ENCODE measurements around the gene MARVELD1. TPM values are rescaled to one million over a fixed set of nuclear protein-coding genes. Genes with fewer than 3 reads are reported as not detected.

MARVELD1 gene
- total RNA-seq, 2 experiments from 2014 or later: 0.13 TPM; not detected in 1

DNA sequence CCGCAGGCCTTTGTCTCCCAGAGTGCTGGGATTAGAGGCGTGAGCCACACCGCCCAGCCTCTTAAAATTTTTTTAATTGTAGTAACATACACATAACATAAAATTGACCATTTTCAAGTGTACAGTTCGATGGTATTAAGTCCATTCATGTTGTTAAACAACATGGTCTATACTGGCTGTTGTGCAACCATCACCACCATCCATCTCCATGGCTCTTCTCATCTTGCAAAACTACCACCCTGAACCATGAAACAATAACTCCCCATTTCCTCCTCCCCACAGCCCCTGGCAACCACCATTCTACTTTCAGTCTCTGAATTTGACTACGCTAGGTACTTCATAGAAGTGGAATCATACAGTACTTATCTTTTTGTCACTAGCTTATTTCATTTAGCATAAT is 15.5 kb downstream of the MARVELD1 start:
- no peaks in the 10 kb centered on the region for H3K79me2 ChIP-seq (ENCODE audit: insufficient read depth, low read depth, low read length)
- TF ChIP-seq, protein P1, sequence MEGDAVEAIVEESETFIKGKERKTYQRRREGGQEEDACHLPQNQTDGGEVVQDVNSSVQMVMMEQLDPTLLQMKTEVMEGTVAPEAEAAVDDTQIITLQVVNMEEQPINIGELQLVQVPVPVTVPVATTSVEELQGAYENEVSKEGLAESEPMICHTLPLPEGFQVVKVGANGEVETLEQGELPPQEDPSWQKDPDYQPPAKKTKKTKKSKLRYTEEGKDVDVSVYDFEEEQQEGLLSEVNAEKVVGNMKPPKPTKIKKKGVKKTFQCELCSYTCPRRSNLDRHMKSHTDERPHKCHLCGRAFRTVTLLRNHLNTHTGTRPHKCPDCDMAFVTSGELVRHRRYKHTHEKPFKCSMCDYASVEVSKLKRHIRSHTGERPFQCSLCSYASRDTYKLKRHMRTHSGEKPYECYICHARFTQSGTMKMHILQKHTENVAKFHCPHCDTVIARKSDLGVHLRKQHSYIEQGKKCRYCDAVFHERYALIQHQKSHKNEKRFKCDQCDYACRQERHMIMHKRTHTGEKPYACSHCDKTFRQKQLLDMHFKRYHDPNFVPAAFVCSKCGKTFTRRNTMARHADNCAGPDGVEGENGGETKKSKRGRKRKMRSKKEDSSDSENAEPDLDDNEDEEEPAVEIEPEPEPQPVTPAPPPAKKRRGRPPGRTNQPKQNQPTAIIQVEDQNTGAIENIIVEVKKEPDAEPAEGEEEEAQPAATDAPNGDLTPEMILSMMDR (conservative IDR thresholded peaks at IDR 0.05; ENCODE audit: low read length): no peak
- no peak for TF ChIP-seq EZH2phosphoT487 (IDR thresholded peaks at IDR 0.05; ENCODE audit: borderline replicate concordance, low read depth, low read length)
- no peak for DNase-seq (ENCODE audit: low spot score)
- no peak overlapping the region for H3K27ac ChIP-seq (ENCODE audit: low read depth, low read length, poor library complexity, severe bottlenecking)
- intact Hi-C loops (cut with micrococcal nuclease; ENCODE audit: unreplicated experiment): no loop called here
- ChIA-PET CTCF (ENCODE audit: unreplicated experiment) (no interaction called here), POLR2A (interaction anchor here (0.7 kb wide), 1 partner anchor 18 kb away, joined by 3 read pairs; no protein-coding TSS in a partner anchor)
- no peak overlapping the region for H3K4me3 ChIP-seq (ENCODE audit: low read depth, low read length, poor library complexity, severe bottlenecking)
- no peak overlapping the region for H2AFZ ChIP-seq (ENCODE audit: low read length)
- no peaks in the 10 kb centered on the region for H4K20me1 ChIP-seq (ENCODE audit: insufficient read depth, low read length)
- no peaks in the 10 kb centered on the region for H3K9me2 ChIP-seq (ENCODE audit: insufficient read depth, low read length)
- no peak overlapping the region for H3K4me2 ChIP-seq (ENCODE audit: low read length)
- no peaks in the 10 kb centered on the region for H3K4me1 ChIP-seq (ENCODE audit: insufficient read depth, low read length, poor library complexity, severe bottlenecking)
- H3K36me3 ChIP-seq (ENCODE audit: insufficient read depth, low read length): no peaks in the 10 kb centered on the region
- H3K9me3 ChIP-seq (ENCODE audit: low read length): no peaks in the 10 kb centered on the region
- BruUV-seq (replicated peaks): no TSS peak

GRCh38 chr10:97731346-97732051 is 18.0 kb downstream of the MARVELD1 start:
- Histone ChIP-seq H3K9me3 (ENCODE audit: low read length) (no peaks in the 10 kb centered on the region), H3K9me2 (ENCODE audit: insufficient read depth, low read length) (no peaks in the 10 kb centered on the region), H3K36me3 (ENCODE audit: insufficient read depth, low read length) (no peaks in the 10 kb centered on the region), H3K4me3 (ENCODE audit: low read depth, low read length, poor library complexity, severe bottlenecking) (no peak overlapping the region), H3K79me2 (ENCODE audit: insufficient read depth, low read depth, low read length) (no peaks in the 10 kb centered on the region), H3K27ac (ENCODE audit: low read depth, low read length, poor library complexity, severe bottlenecking) (no peak overlapping the region), H3K4me1 (ENCODE audit: insufficient read depth, low read length, poor library complexity, severe bottlenecking) (peaks cover 9% of the 10 kb centered on the region), H2AFZ (ENCODE audit: low read length) (0 out of 2 replicates have a peak overlapping the region, but pooled peaks have one; percentile 23), H4K20me1 (ENCODE audit: insufficient read depth, low read length) (no peaks in the 10 kb centered on the region), H3K4me2 (ENCODE audit: low read length) (no peak overlapping the region)
- intact Hi-C loops (cut with micrococcal nuclease; ENCODE audit: unreplicated experiment): loop anchor here (1.0 to 5.0 kb wide), 4 partner anchors 22 to 159 kb away; partner anchors contain the start of genes ANKRD2 and AVPI1
- POLR2A ChIA-PET: no interaction called here
- DNase-seq (ENCODE audit: low spot score): peak; percentile 67
- CTCF ChIA-PET (ENCODE audit: unreplicated experiment): interaction anchor here (0.6 to 0.9 kb wide), 2 partner anchors 30 to 297 kb away, joined by 3 read pairs; no protein-coding TSS in a partner anchor
- BruUV-seq (replicated peaks): no TSS peak
- TF ChIP-seq, protein P1 (conservative IDR thresholded peaks at IDR 0.05; ENCODE audit: low read length): peak; percentile 88
- no peak for TF ChIP-seq EZH2phosphoT487 (IDR thresholded peaks at IDR 0.05; ENCODE audit: borderline replicate concordance, low read depth, low read length)

DNA sequence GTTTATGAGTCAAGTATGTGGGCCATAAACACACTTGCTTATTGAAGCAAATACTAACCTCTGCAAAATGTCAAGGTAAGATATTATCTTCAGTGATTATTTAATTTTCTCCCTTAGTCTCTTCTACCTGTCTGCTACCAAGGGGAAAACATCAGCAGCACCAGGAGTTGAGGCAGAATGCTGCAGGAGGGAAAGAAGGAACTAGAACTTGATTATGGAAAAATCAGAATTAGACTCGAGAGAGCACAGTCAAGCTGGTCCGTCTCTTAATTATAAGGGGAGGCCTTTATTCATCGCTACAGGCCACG is 18.5 kb downstream of the MARVELD1 start:
- ChIA-PET CTCF (ENCODE audit: unreplicated experiment) (interaction anchor here (0.9 kb wide), 1 partner anchor 31 kb away, joined by 3 read pairs; no protein-coding TSS in a partner anchor), POLR2A (no interaction called here)
- BruUV-seq (replicated peaks): no TSS peak
- Histone ChIP-seq H3K27ac (ENCODE audit: low read depth, low read length, poor library complexity, severe bottlenecking) (no peak overlapping the region), H4K20me1 (ENCODE audit: insufficient read depth, low read length) (no peaks in the 10 kb centered on the region), H3K9me3 (ENCODE audit: low read length) (no peaks in the 10 kb centered on the region), H3K9me2 (ENCODE audit: insufficient read depth, low read length) (no peaks in the 10 kb centered on the region), H3K36me3 (ENCODE audit: insufficient read depth, low read length) (no peaks in the 10 kb centered on the region), H3K4me1 (ENCODE audit: insufficient read depth, low read length, poor library complexity, severe bottlenecking) (peaks cover 13% of the 10 kb centered on the region), H2AFZ (ENCODE audit: low read length) (no peak overlapping the region), H3K79me2 (ENCODE audit: insufficient read depth, low read depth, low read length) (no peaks in the 10 kb centered on the region), H3K4me2 (ENCODE audit: low read length) (no peak overlapping the region), H3K4me3 (ENCODE audit: low read depth, low read length, poor library complexity, severe bottlenecking) (no peak overlapping the region)
- DNase-seq (ENCODE audit: low spot score): no peak
- intact Hi-C loops (cut with micrococcal nuclease; ENCODE audit: unreplicated experiment): loop anchor here (5.0 kb wide), 1 partner anchor 160 kb away; the partner anchor contains the start of gene ANKRD2
- no peak for TF ChIP-seq EZH2phosphoT487 (IDR thresholded peaks at IDR 0.05; ENCODE audit: borderline replicate concordance, low read depth, low read length)
- TF ChIP-seq, protein P1 (conservative IDR thresholded peaks at IDR 0.05; ENCODE audit: low read length): peak; percentile 48
